ENCODE results near the gene CCDC39. TPM values are rescaled to one million over a fixed set of nuclear protein-coding genes. Genes with fewer than 3 reads are reported as not detected.

The CCDC39 gene
- total and polyA plus RNA-seq, 2 of the 13 experiments (the other 11 are each of a cell fraction or from before 2014, with no cell fraction given): not detected

- CTCF ChIA-PET (ENCODE audit: low intra/inter-chr PET ratio, low total read pairs): no interaction called here
- Histone ChIP-seq H3K27me3 (ENCODE audit: control insufficient read depth in 1 of 2, insufficient read depth in 2 of 2, low read length in 2 of 2) (no peaks in the 10 kb centered on the region; a peak in 1 of 5 replicates), H3K4me1 (ENCODE audit: insufficient read depth, low read length) (peaks cover 18% of the 10 kb centered on the region), H3K9me3 (ENCODE audit: low read length) (no peaks in the 10 kb centered on the region), H4K20me1 (ENCODE audit: insufficient read depth, low read length) (no peaks in the 10 kb centered on the region), H3K4me3 (replicated peaks in 1 of 3; ENCODE audit: insufficient read depth in 1 of 3, low read depth in 2 of 3, low read length in 3 of 3) (peak within 1 kb of the TSS; percentile 84 to 100 (median 89)), H2AFZ (ENCODE audit: low read length) (peak within 1 kb of the TSS; percentile 99), H3K27ac (ENCODE audit: extremely low read length, insufficient read depth, low read length) (peak within 1 kb of the TSS; percentile 88), H3K79me2 (ENCODE audit: insufficient read depth, low read length) (peaks cover 14% of the 10 kb centered on the region), H3K36me3 (replicated peaks in 1 of 2; ENCODE audit: control insufficient read depth in 1 of 2, insufficient read depth in 2 of 2, low read length in 2 of 2) (peaks cover 2 to 21% of the 10 kb centered on the region in 2 experiments; a peak in 4 of 5 replicates), H3K4me2 (ENCODE audit: low read depth, low read length) (peak within 1 kb of the TSS; percentile 91), H3K9ac (ENCODE audit: insufficient read depth, low read depth, low read length) (peak within 1 kb of the TSS; percentile 85)
- POLR2A ChIA-PET: interaction anchor here (0.8 to 1.8 kb wide), 9 partner anchors 10 to 1039 kb away, joined by 3 to 12 read pairs (median 6); partner anchors contain the start of genes ACTL6A, CCDC39, DNAJC19 and FXR1
- in situ Hi-C loops (cut with HindIII; ENCODE audit: extremely low pct_ligation_motif_present, low pct_unique_long_range_greater_than_20kb): loop anchor here (25.0 kb wide), 1 partner anchor 385 kb away; the partner anchor contains the start of gene DNAJC19
- ATAC-seq: peak; percentile 99
- peak; percentile 40 for FAIRE-seq
- 7% methylated on average over 29 of the region's 70 CpGs for WGBS (ENCODE audit: low lambda C conversion rate)
- DNase-seq (ENCODE audit: low spot score): peak; percentile 93
- TSS peak; percentile 96 for BruUV-seq (replicated peaks)
- intact Hi-C loops (cut with micrococcal nuclease; ENCODE audit: unreplicated experiment): loop anchor here (1.0 to 10.0 kb wide), 2 partner anchors 310 to 383 kb away; partner anchors contain the start of genes DNAJC19 and FXR1
- TF ChIP-seq, protein P1, sequence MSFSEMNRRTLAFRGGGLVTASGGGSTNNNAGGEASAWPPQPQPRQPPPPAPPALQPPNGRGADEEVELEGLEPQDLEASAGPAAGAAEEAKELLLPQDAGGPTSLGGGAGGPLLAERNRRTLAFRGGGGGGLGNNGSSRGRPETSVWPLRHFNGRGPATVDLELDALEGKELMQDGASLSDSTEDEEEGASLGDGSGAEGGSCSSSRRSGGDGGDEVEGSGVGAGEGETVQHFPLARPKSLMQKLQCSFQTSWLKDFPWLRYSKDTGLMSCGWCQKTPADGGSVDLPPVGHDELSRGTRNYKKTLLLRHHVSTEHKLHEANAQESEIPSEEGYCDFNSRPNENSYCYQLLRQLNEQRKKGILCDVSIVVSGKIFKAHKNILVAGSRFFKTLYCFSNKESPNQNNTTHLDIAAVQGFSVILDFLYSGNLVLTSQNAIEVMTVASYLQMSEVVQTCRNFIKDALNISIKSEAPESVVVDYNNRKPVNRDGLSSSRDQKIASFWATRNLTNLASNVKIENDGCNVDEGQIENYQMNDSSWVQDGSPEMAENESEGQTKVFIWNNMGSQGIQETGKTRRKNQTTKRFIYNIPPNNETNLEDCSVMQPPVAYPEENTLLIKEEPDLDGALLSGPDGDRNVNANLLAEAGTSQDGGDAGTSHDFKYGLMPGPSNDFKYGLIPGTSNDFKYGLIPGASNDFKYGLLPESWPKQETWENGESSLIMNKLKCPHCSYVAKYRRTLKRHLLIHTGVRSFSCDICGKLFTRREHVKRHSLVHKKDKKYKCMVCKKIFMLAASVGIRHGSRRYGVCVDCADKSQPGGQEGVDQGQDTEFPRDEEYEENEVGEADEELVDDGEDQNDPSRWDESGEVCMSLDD (CRISPR knock-in tag; IDR thresholded peaks at IDR 0.05; ENCODE audit: borderline replicate concordance): no peak
- TF ChIP-seq ZNF792 (CRISPR knock-in tag; IDR thresholded peaks at IDR 0.05) (no peak; the same call in 1 of the 2 replicates), HOXA7 (CRISPR knock-in tag; IDR thresholded peaks at IDR 0.05) (no peak), ZFP36 (IDR thresholded peaks at IDR 0.05; ENCODE audit: borderline replicate concordance, low read depth, low read length, partially characterized antibody) (peak; percentile 4), ISL2 (CRISPR knock-in tag; IDR thresholded peaks at IDR 0.05) (peak; percentile 39), HINFP (CRISPR knock-in tag; IDR thresholded peaks at IDR 0.05; ENCODE audit: low read depth) (peak; percentile 52; the same call in 1 of the 2 replicates), ZNF781 (CRISPR knock-in tag; IDR thresholded peaks at IDR 0.05; ENCODE audit: borderline replicate concordance, not compliant biosample characterization) (peak; percentile 62), SAFB2 (CRISPR knock-in tag; IDR thresholded peaks at IDR 0.05; ENCODE audit: borderline replicate concordance, low read depth) (no peak), GATAD1 (CRISPR knock-in tag; IDR thresholded peaks at IDR 0.05) (peak; percentile 94), SP1 (IDR thresholded peaks at IDR 0.05) (no peak), SP1 (CRISPR knock-in tag; IDR thresholded peaks at IDR 0.05) (no peak), ZNF343 (CRISPR knock-in tag; IDR thresholded peaks at IDR 0.05) (0 out of 2 replicates have a peak, but pooled peaks have one; percentile 60)
- TF ChIP-seq, protein P2, sequence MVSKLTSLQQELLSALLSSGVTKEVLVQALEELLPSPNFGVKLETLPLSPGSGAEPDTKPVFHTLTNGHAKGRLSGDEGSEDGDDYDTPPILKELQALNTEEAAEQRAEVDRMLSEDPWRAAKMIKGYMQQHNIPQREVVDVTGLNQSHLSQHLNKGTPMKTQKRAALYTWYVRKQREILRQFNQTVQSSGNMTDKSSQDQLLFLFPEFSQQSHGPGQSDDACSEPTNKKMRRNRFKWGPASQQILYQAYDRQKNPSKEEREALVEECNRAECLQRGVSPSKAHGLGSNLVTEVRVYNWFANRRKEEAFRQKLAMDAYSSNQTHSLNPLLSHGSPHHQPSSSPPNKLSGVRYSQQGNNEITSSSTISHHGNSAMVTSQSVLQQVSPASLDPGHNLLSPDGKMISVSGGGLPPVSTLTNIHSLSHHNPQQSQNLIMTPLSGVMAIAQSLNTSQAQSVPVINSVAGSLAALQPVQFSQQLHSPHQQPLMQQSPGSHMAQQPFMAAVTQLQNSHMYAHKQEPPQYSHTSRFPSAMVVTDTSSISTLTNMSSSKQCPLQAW (CRISPR knock-in tag; IDR thresholded peaks at IDR 0.05): peak; percentile 90
- TF ChIP-seq, protein P3, sequence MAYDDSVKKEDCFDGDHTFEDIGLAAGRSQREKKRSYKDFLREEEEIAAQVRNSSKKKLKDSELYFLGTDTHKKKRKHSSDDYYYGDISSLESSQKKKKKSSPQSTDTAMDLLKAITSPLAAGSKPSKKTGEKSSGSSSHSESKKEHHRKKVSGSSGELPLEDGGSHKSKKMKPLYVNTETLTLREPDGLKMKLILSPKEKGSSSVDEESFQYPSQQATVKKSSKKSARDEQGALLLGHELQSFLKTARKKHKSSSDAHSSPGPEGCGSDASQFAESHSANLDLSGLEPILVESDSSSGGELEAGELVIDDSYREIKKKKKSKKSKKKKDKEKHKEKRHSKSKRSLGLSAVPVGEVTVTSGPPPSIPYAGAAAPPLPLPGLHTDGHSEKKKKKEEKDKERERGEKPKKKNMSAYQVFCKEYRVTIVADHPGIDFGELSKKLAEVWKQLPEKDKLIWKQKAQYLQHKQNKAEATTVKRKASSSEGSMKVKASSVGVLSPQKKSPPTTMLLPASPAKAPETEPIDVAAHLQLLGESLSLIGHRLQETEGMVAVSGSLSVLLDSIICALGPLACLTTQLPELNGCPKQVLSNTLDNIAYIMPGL (CRISPR knock-in tag; IDR thresholded peaks at IDR 0.05; ENCODE audit: borderline replicate concordance in 1 of 2, low read depth in 1 of 2): peak in 1 of 2 experiments; percentile 82; a peak in 3 of 4 replicates
Observed at GRCh38 chr3:180601688-180602666, 77.3 kb downstream of the CCDC39 start, which contains the start of gene TTC14. Gene TTC14, plus strand, starts transcription at chr3:180602163. Its CDS starts 99 bp downstream, at chr3:180602262.

Data from HepG2 (cell line).